ENCODE results near the gene MMEL1.

GRCh38 chr1:2547210-2548067, 85.4 kb downstream of the MMEL1 start:
- TF ChIP-seq, protein P1, sequence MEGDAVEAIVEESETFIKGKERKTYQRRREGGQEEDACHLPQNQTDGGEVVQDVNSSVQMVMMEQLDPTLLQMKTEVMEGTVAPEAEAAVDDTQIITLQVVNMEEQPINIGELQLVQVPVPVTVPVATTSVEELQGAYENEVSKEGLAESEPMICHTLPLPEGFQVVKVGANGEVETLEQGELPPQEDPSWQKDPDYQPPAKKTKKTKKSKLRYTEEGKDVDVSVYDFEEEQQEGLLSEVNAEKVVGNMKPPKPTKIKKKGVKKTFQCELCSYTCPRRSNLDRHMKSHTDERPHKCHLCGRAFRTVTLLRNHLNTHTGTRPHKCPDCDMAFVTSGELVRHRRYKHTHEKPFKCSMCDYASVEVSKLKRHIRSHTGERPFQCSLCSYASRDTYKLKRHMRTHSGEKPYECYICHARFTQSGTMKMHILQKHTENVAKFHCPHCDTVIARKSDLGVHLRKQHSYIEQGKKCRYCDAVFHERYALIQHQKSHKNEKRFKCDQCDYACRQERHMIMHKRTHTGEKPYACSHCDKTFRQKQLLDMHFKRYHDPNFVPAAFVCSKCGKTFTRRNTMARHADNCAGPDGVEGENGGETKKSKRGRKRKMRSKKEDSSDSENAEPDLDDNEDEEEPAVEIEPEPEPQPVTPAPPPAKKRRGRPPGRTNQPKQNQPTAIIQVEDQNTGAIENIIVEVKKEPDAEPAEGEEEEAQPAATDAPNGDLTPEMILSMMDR (conservative IDR thresholded peaks at IDR 0.05; ENCODE audit: low read length): no peak
- no peak for TF ChIP-seq EZH2phosphoT487 (IDR thresholded peaks at IDR 0.05; ENCODE audit: borderline replicate concordance, low read depth, low read length)

Measured in OCI-LY7 (cell line).